DOHH2 (cell line): ENCODE results near the gene SLC35F6.

Source experiments
- H3F3A ChIP-seq: fragments of 200-600 bp; sonication (generic), shearing (Covaris generic); 2 replicates; pipeline ENCODE4 v1.6.0; 2016; ENCODE audit warnings: antibody characterized with exemption, mild to moderate bottlenecking; ENCODE audit not compliant: control insufficient read depth, insufficient read depth
- H3K27ac ChIP-seq: fragments of 200-600 bp; sonication (generic); 2 replicates; pipeline ENCODE4 v1.5.1; 2014; ENCODE audit warnings: low read depth, mild to moderate bottlenecking, low read length, moderate library complexity
- H3K27me3 ChIP-seq: fragments of 200-600 bp; sonication (generic); 2 replicates; pipeline ENCODE4 v1.6.1; 2014; ENCODE audit warnings: mild to moderate bottlenecking, low read length, mixed read lengths; ENCODE audit not compliant: control insufficient read depth
- H3K36me3 ChIP-seq: fragments of 200-600 bp; sonication (generic); 2 replicates; pipeline ENCODE4 v1.6.1; 2014; ENCODE audit warnings: mild to moderate bottlenecking, low read length, moderate library complexity, mixed read lengths; ENCODE audit not compliant: control insufficient read depth
- H3K4me1 ChIP-seq: fragments of 200-600 bp; sonication (generic); 2 replicates; pipeline ENCODE4 v1.6.1; 2014; ENCODE audit warnings: mild to moderate bottlenecking, low read length, mixed read lengths; ENCODE audit not compliant: control insufficient read depth
- H3K4me2 ChIP-seq: fragments of 200-600 bp; sonication (generic); 2 replicates; pipeline ENCODE4 v1.6.0; 2014; ENCODE audit warnings: mild to moderate bottlenecking, low read length, moderate library complexity
- H3K4me3 ChIP-seq: fragments of 200-600 bp; sonication (generic); 2 replicates; pipeline ENCODE4 v1.5.1; 2014; ENCODE audit warnings: mild to moderate bottlenecking, low read length, mixed read lengths
- H3K79me2 ChIP-seq: fragments of 200-600 bp; sonication (generic); 2 replicates; pipeline ENCODE4 v1.6.1; 2014; ENCODE audit warnings: mild to moderate bottlenecking, low read length, mixed read lengths; ENCODE audit not compliant: control insufficient read depth
- H3K9me2 ChIP-seq: fragments of 200-600 bp; sonication (generic); replicated peaks from 2 replicates; pipeline ENCODE4 v1.6.1; 2014; ENCODE audit warnings: mild to moderate bottlenecking, low read length, mixed read lengths; ENCODE audit not compliant: control insufficient read depth
- H3K9me3 ChIP-seq: fragments of 200-600 bp; sonication (generic); 2 replicates; pipeline ENCODE4 v1.6.1; 2014; ENCODE audit warnings: antibody characterized with exemption, low read length, mixed read lengths; ENCODE audit not compliant: control insufficient read depth, insufficient read depth
- H4K20me1 ChIP-seq: fragments of 200-600 bp; sonication (generic); 2 replicates; pipeline ENCODE4 v1.6.0; 2014; ENCODE audit warnings: low read depth, mild to moderate bottlenecking, antibody characterized with exemption, low read length, moderate library complexity; ENCODE audit not compliant: control insufficient read depth, insufficient read depth
- EZH2phosphoT487 ChIP-seq: fragments of 200-600 bp; sonication (generic); IDR thresholded peaks from 2 replicates; pipeline ENCODE4 v1.6.1; 2017; ENCODE audit warnings: borderline replicate concordance, mild to moderate bottlenecking, antibody characterized with exemption, low read length, moderate library complexity, mixed read lengths
- TF ChIP-seq, protein P1 (sequence below): fragments of 200-600 bp; sonication (generic); IDR thresholded peaks from one replicate; pipeline ENCODE4 v1.5.1; 2014; ENCODE audit warnings: antibody characterized with exemption, mild to moderate bottlenecking, low read depth, low read length; ENCODE audit not compliant: poor library complexity, severe bottlenecking

The SLC35F6 gene

DNA sequence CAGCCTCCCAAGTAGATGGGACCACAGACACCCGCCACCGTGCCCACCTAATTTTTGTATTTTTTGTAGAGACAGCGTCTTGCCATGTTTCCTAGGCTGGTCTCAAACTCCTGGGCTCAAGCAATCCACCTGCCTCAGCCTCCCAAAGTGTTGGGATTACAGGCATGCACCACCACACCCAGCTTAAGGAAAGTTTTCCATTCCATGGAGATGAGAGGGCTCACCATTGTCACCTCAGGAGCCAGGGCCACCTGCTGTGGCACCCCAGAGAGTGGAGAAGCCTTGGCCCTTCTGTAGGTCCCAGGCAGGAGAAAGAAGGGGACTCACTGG lies 4.6 kb downstream of the SLC35F6 start:
- Histone ChIP-seq H3K4me2 (no peak overlapping the region), H4K20me1 (no peaks in the 10 kb centered on the region; the same call in 1 of the 2 replicates), H3K27me3 (no peaks in the 10 kb centered on the region), H3K27ac (no peak overlapping the region), H3K9me3 (no peaks in the 10 kb centered on the region), H3F3A (no peaks in the 10 kb centered on the region), H3K9me2 (no peaks in the 10 kb centered on the region), H3K79me2 (peaks cover 65% of the 10 kb centered on the region), H3K4me1 (peaks cover 16% of the 10 kb centered on the region), H3K36me3 (peaks cover 10% of the 10 kb centered on the region), H3K4me3 (no peak overlapping the region)
- TF ChIP-seq, protein P1, sequence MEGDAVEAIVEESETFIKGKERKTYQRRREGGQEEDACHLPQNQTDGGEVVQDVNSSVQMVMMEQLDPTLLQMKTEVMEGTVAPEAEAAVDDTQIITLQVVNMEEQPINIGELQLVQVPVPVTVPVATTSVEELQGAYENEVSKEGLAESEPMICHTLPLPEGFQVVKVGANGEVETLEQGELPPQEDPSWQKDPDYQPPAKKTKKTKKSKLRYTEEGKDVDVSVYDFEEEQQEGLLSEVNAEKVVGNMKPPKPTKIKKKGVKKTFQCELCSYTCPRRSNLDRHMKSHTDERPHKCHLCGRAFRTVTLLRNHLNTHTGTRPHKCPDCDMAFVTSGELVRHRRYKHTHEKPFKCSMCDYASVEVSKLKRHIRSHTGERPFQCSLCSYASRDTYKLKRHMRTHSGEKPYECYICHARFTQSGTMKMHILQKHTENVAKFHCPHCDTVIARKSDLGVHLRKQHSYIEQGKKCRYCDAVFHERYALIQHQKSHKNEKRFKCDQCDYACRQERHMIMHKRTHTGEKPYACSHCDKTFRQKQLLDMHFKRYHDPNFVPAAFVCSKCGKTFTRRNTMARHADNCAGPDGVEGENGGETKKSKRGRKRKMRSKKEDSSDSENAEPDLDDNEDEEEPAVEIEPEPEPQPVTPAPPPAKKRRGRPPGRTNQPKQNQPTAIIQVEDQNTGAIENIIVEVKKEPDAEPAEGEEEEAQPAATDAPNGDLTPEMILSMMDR: no peak
- no peak for TF ChIP-seq EZH2phosphoT487

DNA sequence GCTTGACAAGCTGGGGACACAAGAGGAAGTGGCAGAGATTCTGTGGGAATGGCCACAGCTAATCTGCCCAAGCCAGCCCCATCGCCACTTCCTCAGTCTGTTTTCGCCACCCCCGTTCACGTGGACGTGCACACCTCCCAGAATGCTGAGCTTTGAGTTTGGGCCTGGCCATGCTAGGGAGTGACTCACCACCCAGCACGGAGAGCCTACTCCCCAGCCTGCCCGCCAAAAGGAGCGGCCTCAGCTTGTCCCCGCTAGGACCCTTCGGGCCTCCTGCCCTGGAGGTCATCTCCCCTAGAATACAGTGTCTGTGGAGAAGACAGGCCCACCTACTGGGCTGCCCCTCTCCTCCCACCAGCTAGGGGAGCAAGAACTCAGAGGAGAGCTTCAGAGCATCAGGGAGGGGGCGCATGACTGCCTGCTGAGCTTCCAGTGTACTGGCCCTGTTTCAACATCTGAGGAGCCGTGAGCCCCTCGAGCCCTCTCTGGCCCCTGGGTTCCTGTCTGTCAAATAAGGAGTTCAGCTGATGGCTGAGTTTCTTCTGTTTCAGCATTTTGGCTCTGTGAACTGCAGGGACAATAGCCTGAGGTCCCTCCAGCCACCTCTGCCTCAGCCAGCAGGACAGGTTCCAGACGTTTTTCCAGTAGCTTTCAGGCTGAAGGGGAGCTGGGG lies 5.1 kb downstream of the SLC35F6 start:
- no peak overlapping the region for H3K4me3 ChIP-seq
- no peak for TF ChIP-seq EZH2phosphoT487
- TF ChIP-seq, protein P1: no peak
- H3K9me3 ChIP-seq: no peaks in the 10 kb centered on the region
- peaks cover 15% of the 10 kb centered on the region for H3K4me1 ChIP-seq
- no peak overlapping the region for H3K27ac ChIP-seq
- H3K4me2 ChIP-seq: no peak overlapping the region
- no peaks in the 10 kb centered on the region for H3K9me2 ChIP-seq
- H3K27me3 ChIP-seq: no peaks in the 10 kb centered on the region
- H3F3A ChIP-seq: no peaks in the 10 kb centered on the region
- H3K79me2 ChIP-seq: peaks cover 64% of the 10 kb centered on the region
- no peaks in the 10 kb centered on the region; the same call in 1 of the 2 replicates for H4K20me1 ChIP-seq
- H3K36me3 ChIP-seq: peaks cover 10% of the 10 kb centered on the region

DNA sequence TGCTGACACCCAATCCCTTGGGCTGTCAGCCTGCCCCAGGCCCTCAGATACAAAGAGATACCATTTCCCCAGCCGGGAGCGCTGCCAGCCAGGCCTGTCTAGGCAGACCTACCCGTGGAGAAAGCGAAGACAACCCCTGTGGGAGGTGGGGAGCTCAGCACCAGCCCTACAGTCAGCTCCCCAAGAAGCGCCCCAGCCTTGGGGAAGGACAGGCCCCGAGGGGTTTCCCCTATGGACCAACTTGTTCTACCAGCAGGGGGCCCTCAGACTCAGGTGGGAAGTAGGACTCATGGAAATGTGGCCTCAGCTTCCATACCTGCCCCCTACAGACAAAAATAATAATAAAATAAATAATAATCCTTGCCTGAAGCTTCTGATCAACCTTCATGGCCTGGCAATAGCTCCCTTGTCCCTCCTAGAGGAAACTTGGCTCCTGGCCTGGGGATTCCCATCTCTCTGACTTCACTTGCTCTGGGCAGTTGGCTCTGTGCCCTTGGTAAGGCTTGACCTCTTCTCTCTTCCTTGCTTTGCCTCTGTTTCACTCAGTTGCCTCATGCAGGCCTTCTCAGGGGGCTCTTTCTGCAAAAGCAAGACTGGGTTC lies 7.0 kb downstream of the SLC35F6 start:
- peaks cover 10% of the 10 kb centered on the region; the same call in 1 of the 2 replicates for H3K36me3 ChIP-seq
- no peak overlapping the region for H3K4me3 ChIP-seq
- no peak overlapping the region for H3K27ac ChIP-seq
- H3K27me3 ChIP-seq: no peaks in the 10 kb centered on the region
- H3K4me1 ChIP-seq: no peaks in the 10 kb centered on the region
- no peaks in the 10 kb centered on the region; the same call in 1 of the 2 replicates for H4K20me1 ChIP-seq
- TF ChIP-seq, protein P1: peak; percentile 55
- TF ChIP-seq EZH2phosphoT487: no peak
- H3F3A ChIP-seq: no peaks in the 10 kb centered on the region
- H3K79me2 ChIP-seq: peaks cover 45% of the 10 kb centered on the region
- no peak overlapping the region for H3K4me2 ChIP-seq
- H3K9me2 ChIP-seq: no peaks in the 10 kb centered on the region
- H3K9me3 ChIP-seq: no peaks in the 10 kb centered on the region
